ENCODE measurements around the gene PNCK.

PNCK gene

DNA sequence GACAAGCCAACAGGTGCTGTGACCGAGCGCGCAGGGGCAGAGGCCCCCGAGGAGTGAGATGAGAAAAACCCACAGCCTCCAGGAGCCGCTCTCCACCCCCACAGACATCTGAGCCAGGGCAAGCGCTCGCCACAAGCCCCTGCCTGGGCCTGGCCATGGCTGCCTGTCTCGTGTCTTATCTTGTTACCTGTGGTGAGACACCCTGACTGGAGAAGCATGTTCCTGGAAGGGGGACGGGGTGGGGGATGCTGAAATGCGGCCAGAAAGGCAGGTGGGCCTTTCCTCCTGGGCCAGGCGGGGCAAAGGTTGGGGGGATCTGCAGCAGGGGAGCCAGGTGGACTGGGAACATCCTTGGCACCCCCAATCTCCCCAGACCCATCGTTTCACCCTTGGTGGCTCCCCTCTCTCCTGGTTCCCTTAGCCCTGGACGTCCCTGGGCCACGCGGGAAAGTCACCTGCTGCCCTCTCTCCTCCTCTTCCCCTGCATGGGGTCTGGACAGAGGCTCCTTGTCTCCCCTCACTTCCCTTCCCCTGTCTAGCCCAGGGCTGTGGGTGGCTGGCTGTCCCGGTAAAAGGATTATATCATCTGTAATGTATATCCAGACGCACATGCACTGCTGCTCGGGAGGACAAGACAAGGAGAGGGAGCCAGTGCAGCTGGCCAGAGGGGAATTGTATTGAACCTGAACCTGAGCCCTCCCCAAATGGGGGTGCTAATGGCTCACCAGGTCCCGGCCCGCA lies 35.0 kb downstream of the PNCK start:
- H3K9me3 ChIP-seq (ENCODE audit: control insufficient read depth, low read length), result no peaks in the 10 kb centered on the region
- WGBS, 2 experiments (ENCODE audit: insufficient coverage in 2 of 2), result 78 to 80% methylated on average over 2 to 6 of the region's 20 CpGs
- no peak overlapping the region for H3K4me3 ChIP-seq (ENCODE audit: extremely low read depth, insufficient read depth, low read length, poor library complexity, severe bottlenecking)
- H3K4me1 ChIP-seq (ENCODE audit: control insufficient read depth, insufficient read depth, low read length, poor library complexity, severe bottlenecking), result no peaks in the 10 kb centered on the region
- no peak overlapping the region for H3K27ac ChIP-seq (ENCODE audit: low read depth, low read length, severe bottlenecking)
- no peaks in the 10 kb centered on the region for H3K36me3 ChIP-seq (ENCODE audit: control insufficient read depth, insufficient read depth, low read length)

DNA sequence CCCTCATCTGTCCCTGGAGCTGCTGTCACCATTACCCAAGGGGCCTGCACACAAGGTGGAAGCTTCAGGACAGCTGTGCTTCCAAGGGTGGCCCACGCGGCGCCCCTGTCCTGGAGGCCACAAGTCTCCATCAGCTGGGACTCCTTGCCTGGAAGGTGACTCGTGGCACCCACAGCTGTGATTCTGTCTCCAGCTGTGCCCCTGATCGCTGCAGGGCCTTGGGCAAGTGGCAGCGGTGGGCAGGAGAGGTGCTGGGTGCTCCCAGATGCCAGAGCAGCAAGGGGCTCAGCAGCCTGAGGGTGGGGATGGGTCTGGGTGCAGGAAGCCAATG lies 35.6 kb downstream of the PNCK start:
- H3K36me3 ChIP-seq (ENCODE audit: control insufficient read depth, insufficient read depth, low read length), result no peaks in the 10 kb centered on the region
- WGBS, 2 experiments (ENCODE audit: insufficient coverage in 2 of 2), result no CpG with 5 or more reads among the region's 6 CpGs
- no peak overlapping the region for H3K27ac ChIP-seq (ENCODE audit: low read depth, low read length, severe bottlenecking)
- no peak overlapping the region for H3K4me3 ChIP-seq (ENCODE audit: extremely low read depth, insufficient read depth, low read length, poor library complexity, severe bottlenecking)
- no peaks in the 10 kb centered on the region for H3K4me1 ChIP-seq (ENCODE audit: control insufficient read depth, insufficient read depth, low read length, poor library complexity, severe bottlenecking)
- no peaks in the 10 kb centered on the region for H3K9me3 ChIP-seq (ENCODE audit: control insufficient read depth, low read length)

DNA sequence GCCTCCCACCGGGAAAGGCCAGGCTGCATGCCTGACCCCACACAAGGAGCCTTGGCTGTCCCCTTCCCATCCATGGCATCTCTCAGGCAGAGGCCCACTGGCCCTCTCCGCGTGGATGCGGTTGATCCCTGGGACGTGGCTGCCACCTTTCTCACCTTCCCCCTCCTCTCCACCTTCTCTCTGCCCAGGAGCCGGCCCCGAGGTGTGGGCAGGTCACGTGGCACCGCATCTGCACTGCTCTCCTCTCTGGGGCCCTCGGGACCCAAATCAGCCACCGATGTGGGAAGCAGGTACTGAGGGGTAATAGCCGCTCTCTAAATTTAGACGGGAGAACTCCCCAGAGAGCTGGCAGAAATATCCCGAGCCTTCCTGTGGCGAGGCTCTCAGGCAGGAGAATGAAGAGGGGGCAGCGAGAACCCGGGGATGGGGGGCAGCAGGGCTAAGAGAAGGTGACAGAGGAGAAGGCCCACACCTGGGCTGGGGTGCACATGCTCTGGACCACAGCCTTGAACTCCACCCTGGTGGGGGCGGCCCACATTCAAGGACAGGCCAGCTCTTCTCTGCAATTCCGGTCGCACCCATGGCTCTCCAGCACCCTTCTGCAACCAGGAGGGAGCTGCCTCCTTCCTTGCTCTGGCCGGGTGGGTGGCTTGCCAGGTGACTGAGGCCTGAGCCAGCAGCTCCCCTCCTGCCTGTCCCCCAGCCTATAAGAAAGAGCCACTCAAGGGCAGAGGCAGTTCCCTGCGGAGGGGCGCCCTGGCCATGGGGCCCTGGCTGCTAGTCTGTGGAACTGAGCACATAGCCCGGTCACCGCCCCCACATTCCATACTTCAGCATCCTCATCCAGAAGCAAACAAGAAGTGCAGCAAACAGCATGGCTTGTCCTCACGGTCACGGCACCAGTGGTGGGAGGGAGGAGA lies 36.2 kb downstream of the PNCK start:
- Histone ChIP-seq H3K4me1 (ENCODE audit: control insufficient read depth, insufficient read depth, low read length, poor library complexity, severe bottlenecking) (no peaks in the 10 kb centered on the region), H3K4me3 (ENCODE audit: extremely low read depth, insufficient read depth, low read length, poor library complexity, severe bottlenecking) (no peak overlapping the region), H3K36me3 (ENCODE audit: control insufficient read depth, insufficient read depth, low read length) (no peaks in the 10 kb centered on the region), H3K9me3 (ENCODE audit: control insufficient read depth, low read length) (no peaks in the 10 kb centered on the region), H3K27ac (ENCODE audit: low read depth, low read length, severe bottlenecking) (no peak overlapping the region)
- WGBS, 2 experiments (ENCODE audit: insufficient coverage in 2 of 2), result 50 to 75% methylated on average over 2 to 14 of the region's 27 CpGs

DNA sequence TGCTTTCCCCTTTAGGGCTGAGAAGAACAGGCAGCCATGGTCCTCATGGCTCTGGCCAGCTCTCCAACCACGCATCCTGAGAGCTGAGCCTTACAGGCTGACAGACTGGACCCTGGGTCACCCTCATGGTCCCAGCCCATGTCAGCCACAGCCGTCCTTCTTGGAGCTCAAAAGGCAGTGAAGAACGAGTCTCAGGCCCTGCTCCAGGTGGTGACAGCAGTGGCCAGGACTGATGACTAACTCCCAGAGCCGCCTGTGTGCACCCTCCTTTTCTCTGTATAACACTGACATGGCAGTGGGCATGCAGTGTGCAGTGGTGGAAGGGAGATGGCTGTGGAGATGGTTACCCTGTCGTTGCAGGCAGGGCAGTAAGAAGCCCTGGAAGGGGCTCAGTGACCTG lies 36.9 kb downstream of the PNCK start:
- no peaks in the 10 kb centered on the region for H3K9me3 ChIP-seq (ENCODE audit: control insufficient read depth, low read length)
- 86% methylated on average over 3 of the region's 5 CpGs; no CpG with 5 or more reads in 1 of the 2 experiments for WGBS, 2 experiments (ENCODE audit: insufficient coverage in 2 of 2)
- H3K36me3 ChIP-seq (ENCODE audit: control insufficient read depth, insufficient read depth, low read length), result no peaks in the 10 kb centered on the region
- H3K4me3 ChIP-seq (ENCODE audit: extremely low read depth, insufficient read depth, low read length, poor library complexity, severe bottlenecking), result no peak overlapping the region
- no peaks in the 10 kb centered on the region for H3K4me1 ChIP-seq (ENCODE audit: control insufficient read depth, insufficient read depth, low read length, poor library complexity, severe bottlenecking)
- no peak overlapping the region for H3K27ac ChIP-seq (ENCODE audit: low read depth, low read length, severe bottlenecking)

DNA sequence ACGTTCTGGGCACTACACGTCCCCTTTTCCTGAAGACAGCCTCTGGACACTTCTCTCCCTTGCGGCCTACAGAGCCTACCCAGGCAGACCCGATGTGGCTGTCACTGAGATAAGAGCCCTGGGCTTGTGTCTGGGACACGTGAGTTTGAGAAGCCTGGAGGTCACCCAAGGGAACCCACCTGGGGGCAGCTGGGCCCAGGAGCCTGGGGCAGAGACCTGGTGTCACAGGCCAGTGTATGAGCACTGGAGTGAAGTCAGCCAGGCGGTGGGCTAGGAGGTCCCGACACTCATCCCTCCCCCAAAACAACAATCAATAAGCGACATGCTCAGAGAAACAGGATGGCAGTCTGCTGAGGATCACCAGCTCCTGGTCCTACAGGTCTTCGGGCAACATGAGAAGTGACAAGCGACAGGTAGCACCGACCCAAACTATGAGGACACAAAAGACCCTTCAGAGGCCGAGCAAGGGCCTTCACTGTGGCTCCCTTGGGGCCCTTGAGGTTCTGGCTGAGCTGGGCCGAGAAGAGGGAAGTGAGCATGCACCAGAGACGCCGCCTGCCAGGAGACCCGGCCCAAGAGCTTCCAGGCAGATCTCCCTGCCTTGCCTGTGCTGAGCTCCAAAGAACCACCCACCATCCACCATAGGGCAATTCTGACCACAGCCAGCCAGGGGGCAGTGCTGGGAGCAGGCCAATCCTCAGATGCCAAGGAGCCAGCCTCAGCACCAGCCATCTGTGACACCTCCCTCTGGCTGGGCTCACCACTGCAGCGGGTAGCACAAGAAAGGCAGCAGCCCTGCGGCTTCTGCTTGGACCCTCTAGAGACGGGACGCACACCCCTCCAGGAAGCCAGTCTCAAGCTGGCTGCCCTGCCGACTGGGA lies 37.6 kb downstream of the PNCK start:
- WGBS, 2 experiments (ENCODE audit: insufficient coverage in 2 of 2), result 64 to 79% methylated on average over 8 to 10 of the region's 21 CpGs
- Histone ChIP-seq H3K9me3 (ENCODE audit: control insufficient read depth, low read length) (no peaks in the 10 kb centered on the region), H3K36me3 (ENCODE audit: control insufficient read depth, insufficient read depth, low read length) (no peaks in the 10 kb centered on the region), H3K27ac (ENCODE audit: low read depth, low read length, severe bottlenecking) (no peak overlapping the region), H3K4me1 (ENCODE audit: control insufficient read depth, insufficient read depth, low read length, poor library complexity, severe bottlenecking) (no peaks in the 10 kb centered on the region), H3K4me3 (ENCODE audit: extremely low read depth, insufficient read depth, low read length, poor library complexity, severe bottlenecking) (no peak overlapping the region)

DNA sequence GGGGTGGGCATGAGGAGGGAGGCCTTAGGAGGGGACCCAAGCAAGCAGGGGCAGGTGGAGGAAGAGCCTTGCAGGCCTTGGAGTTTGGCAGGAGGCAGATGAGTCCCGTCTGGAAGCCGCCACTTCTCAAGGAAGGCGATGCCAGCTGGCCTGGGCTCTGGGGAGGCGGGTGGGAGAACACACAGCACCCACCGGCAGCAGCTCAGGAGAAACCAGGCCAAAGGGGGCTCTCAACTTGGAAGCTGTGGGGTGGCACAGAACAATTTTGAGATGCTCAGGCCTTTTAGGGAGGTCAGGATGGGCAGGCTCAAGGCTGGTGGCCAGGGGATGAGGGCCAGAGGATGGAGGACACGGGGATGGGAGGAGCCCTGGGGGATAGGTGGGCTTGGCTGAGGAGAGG lies 38.2 kb downstream of the PNCK start:
- H3K9me3 ChIP-seq (ENCODE audit: control insufficient read depth, low read length), result no peaks in the 10 kb centered on the region
- no peaks in the 10 kb centered on the region for H3K4me1 ChIP-seq (ENCODE audit: control insufficient read depth, insufficient read depth, low read length, poor library complexity, severe bottlenecking)
- WGBS, 2 experiments (ENCODE audit: insufficient coverage in 2 of 2), result 98 to 100% methylated on average over 5 to 6 of the region's 6 CpGs
- no peaks in the 10 kb centered on the region for H3K36me3 ChIP-seq (ENCODE audit: control insufficient read depth, insufficient read depth, low read length)
- H3K27ac ChIP-seq (ENCODE audit: low read depth, low read length, severe bottlenecking), result no peak overlapping the region
- no peak overlapping the region for H3K4me3 ChIP-seq (ENCODE audit: extremely low read depth, insufficient read depth, low read length, poor library complexity, severe bottlenecking)

DNA sequence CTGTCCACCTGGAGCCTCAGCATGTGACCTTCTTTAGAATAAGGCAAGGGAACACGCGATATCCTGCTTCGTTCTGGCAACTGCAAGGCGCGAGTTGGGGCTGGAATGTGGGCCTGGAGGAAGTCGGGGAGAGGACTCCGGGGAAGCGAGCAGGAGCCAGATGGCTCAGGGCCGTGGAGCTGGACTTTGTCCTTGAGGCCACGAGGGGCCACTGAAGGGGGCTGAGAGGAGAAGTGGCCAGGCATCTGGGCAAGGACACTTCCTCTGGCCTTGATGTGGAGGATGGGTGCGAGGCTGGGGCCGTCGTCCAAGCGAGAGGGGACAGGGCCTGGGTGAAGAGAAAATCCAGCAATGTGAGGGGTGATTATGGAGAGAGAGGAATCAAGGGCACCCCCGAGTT lies 38.8 kb downstream of the PNCK start:
- H3K4me1 ChIP-seq (ENCODE audit: control insufficient read depth, insufficient read depth, low read length, poor library complexity, severe bottlenecking), result no peaks in the 10 kb centered on the region
- 78 to 87% methylated on average over 5 to 9 of the region's 15 CpGs for WGBS, 2 experiments (ENCODE audit: insufficient coverage in 2 of 2)
- H3K36me3 ChIP-seq (ENCODE audit: control insufficient read depth, insufficient read depth, low read length), result no peaks in the 10 kb centered on the region

DNA sequence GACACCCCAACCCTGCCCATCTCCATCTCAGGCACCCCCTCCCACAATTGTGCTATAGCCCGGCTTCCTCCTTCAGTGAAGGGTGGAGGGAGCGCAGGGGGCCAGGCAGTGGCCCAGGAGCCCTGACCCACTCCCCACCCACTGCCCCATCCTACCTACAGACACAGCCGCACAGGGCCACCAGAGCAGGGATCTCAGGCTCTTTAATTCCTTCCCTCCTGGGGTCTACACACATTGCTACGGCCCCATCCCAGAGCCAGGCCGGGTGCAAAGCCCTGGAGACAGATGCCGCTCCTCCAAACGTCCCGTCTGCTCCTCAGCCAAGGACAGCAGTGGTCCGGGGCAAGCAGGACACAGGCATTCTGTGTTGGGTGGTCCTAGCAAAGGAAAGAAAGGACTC lies 39.4 kb downstream of the PNCK start:
- 72 to 97% methylated on average over 6 of the region's 9 CpGs for WGBS, 2 experiments (ENCODE audit: insufficient coverage in 2 of 2)

More for the DNA sequence above, 38.8 kb downstream of the PNCK start:
- Histone ChIP-seq H3K9me3 (ENCODE audit: control insufficient read depth, low read length) (no peaks in the 10 kb centered on the region), H3K27ac (ENCODE audit: low read depth, low read length, severe bottlenecking) (no peak overlapping the region), H3K4me3 (ENCODE audit: extremely low read depth, insufficient read depth, low read length, poor library complexity, severe bottlenecking) (no peak overlapping the region)

DNA sequence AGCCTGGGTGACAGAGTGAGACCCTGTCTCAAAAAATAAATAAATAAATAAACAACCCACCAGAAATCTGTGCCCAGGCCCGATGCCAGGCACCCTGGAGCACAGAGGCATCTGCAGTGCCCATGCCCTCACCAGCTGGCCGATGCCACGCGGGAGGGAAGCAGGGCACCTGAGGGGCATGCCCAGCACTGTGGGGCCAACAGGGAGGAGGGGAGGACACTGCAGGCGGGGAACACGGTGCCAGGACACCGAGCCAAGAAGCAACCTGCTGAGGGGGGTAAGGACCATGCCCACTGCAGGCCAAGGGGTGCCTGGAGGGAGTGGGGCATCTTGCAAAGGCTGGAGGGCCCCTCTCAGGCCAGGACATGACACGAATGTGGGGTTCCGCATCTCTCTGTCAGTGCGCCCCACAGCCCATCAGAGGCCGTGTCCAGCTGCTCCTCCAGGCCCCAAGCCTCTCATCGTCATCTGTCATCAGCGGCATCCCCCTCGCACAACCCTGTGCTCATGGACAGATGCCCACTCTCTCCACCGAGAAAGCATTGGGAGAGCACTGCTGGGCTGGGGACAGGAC lies 39.9 kb downstream of the PNCK start:
- Histone ChIP-seq H3K36me3 (ENCODE audit: control insufficient read depth, insufficient read depth, low read length) (no peaks in the 10 kb centered on the region), H3K4me1 (ENCODE audit: control insufficient read depth, insufficient read depth, low read length, poor library complexity, severe bottlenecking) (no peaks in the 10 kb centered on the region), H3K27ac (ENCODE audit: low read depth, low read length, severe bottlenecking) (no peak overlapping the region), H3K4me3 (ENCODE audit: extremely low read depth, insufficient read depth, low read length, poor library complexity, severe bottlenecking) (no peak overlapping the region), H3K9me3 (ENCODE audit: control insufficient read depth, low read length) (no peaks in the 10 kb centered on the region)
- 92 to 93% methylated on average over 7 to 10 of the region's 15 CpGs for WGBS, 2 experiments (ENCODE audit: insufficient coverage in 2 of 2)

More for the DNA sequence above, 39.4 kb downstream of the PNCK start:
- H3K4me1 ChIP-seq (ENCODE audit: control insufficient read depth, insufficient read depth, low read length, poor library complexity, severe bottlenecking), result no peaks in the 10 kb centered on the region
- no peaks in the 10 kb centered on the region for H3K9me3 ChIP-seq (ENCODE audit: control insufficient read depth, low read length)
- no peaks in the 10 kb centered on the region for H3K36me3 ChIP-seq (ENCODE audit: control insufficient read depth, insufficient read depth, low read length)
- H3K27ac ChIP-seq (ENCODE audit: low read depth, low read length, severe bottlenecking), result no peak overlapping the region
- no peak overlapping the region for H3K4me3 ChIP-seq (ENCODE audit: extremely low read depth, insufficient read depth, low read length, poor library complexity, severe bottlenecking)

DNA sequence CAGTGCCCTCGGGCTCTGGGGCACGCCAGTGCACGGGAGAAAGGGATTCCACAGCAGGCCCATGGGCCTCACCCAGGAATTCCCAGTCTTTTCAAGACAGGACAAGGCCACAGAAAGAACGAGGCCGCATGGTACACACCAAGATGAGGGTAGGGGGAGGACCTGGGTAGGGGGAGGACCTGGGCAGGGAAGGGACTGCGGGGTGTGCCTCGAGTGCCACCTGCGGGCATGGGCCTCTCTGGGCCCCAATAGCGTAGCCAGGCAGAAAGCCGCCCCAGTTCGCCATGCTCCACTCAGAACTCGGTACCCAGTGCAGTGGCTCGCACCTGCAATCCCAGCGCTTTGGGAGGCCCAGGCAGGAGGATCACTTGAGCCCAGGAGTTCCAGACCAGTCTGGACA lies 40.6 kb downstream of the PNCK start:
- Histone ChIP-seq H3K27ac (ENCODE audit: low read depth, low read length, severe bottlenecking) (no peak overlapping the region), H3K4me1 (ENCODE audit: control insufficient read depth, insufficient read depth, low read length, poor library complexity, severe bottlenecking) (no peaks in the 10 kb centered on the region), H3K36me3 (ENCODE audit: control insufficient read depth, insufficient read depth, low read length) (no peaks in the 10 kb centered on the region), H3K4me3 (ENCODE audit: extremely low read depth, insufficient read depth, low read length, poor library complexity, severe bottlenecking) (no peak overlapping the region), H3K9me3 (ENCODE audit: control insufficient read depth, low read length) (no peaks in the 10 kb centered on the region)
- WGBS, 2 experiments (ENCODE audit: insufficient coverage in 2 of 2), result 93 to 100% methylated on average over 2 to 12 of the region's 14 CpGs
